H1 (cell line): Measurements from ENCODE around the gene NEK2. TPM values are rescaled to one million over a fixed set of nuclear protein-coding genes. Genes with fewer than 3 reads are reported as not detected.
A peak's percentile ranks its signal among the peaks of the same experiment; 100 is the strongest.

Experiments
- CTCF ChIA-PET: fragments of 300-600 bp; sonication (Branson Sonifier 250); formaldehyde crosslinking; loops from one replicate; lab custom pipeline; 2021; ENCODE audit not compliant: partially characterized antibody; lab: Charles Lee
- POLR2A ChIA-PET: fragments of 300-600 bp; sonication (Branson Sonifier 250); formaldehyde crosslinking; loops from one replicate; lab custom pipeline; 2021; ENCODE audit warnings: inconsistent platforms; ENCODE audit not compliant: partially characterized antibody; lab: Charles Lee
- DNase-seq, 2 experiments: peaks; one replicate each; pipeline versions ENCODE4 v3.0.0 to v3.0.0-alpha.2; 2010 to 2022; ENCODE audit warnings: low spot score in 2 of 2, low read depth in 1 of 2, mixed read lengths in 1 of 2
- FAIRE-seq: peaks from 2 replicates; lab custom pipeline; 2011; peaks lifted over from hg19 to GRCh38; lab: Jason Lieb, UNC
- H2AFZ ChIP-seq: 2 replicates; pipeline ENCODE4 v1.8.1; 2012; ENCODE audit warnings: low read length, inconsistent platforms
- H2AK5ac ChIP-seq: 2 replicates; pipeline ENCODE4 v1.6.1; 2013; ENCODE audit warnings: low read depth, low read length
- H2BK120ac ChIP-seq: replicated peaks from 2 replicates; pipeline ENCODE3; 2013; ENCODE audit warnings: low read depth, low read length, inconsistent platforms
- H2BK12ac ChIP-seq: 2 replicates; pipeline ENCODE4 v1.6.1; 2013; ENCODE audit warnings: low read depth, low read length
- H2BK15ac ChIP-seq: 2 replicates; pipeline ENCODE4 v1.6.1; 2013; ENCODE audit warnings: low read length
- H2BK20ac ChIP-seq: 2 replicates; pipeline ENCODE4 v1.6.1; 2013; ENCODE audit warnings: low read length
- H2BK5ac ChIP-seq: 2 replicates; pipeline ENCODE4 v1.6.1; 2013; ENCODE audit warnings: low read depth, low read length
- H3K14ac ChIP-seq: 2 replicates; pipeline ENCODE4 v1.6.1; 2013; ENCODE audit warnings: inconsistent platforms; ENCODE audit not compliant: insufficient read length
- H3K18ac ChIP-seq: 2 replicates; pipeline ENCODE4 v1.6.1; 2013; ENCODE audit warnings: low read length; ENCODE audit errors: extremely low read depth
- H3K23ac ChIP-seq: 2 replicates; pipeline ENCODE4 v1.6.1; 2013; ENCODE audit warnings: inconsistent platforms; ENCODE audit not compliant: insufficient read length
- H3K23me2 ChIP-seq: 2 replicates; pipeline ENCODE4 v1.6.1; 2013; ENCODE audit warnings: low read depth, low read length
- H3K27ac ChIP-seq: 2 replicates; pipeline ENCODE4 v1.6.1; 2011; ENCODE audit warnings: low read depth, low read length, inconsistent platforms
- H3K27me3 ChIP-seq, 4 experiments: replicated peaks in 1 of 4; 1 replicate in 1 of 4; 2 replicates in 3 of 4; pipeline versions ENCODE4 v1.6.1 to v1.8.1; 2011 to 2013; ENCODE audit warnings: low read length in 3 of 4, mild to moderate bottlenecking in 3 of 4, inconsistent platforms in 2 of 4, mixed read lengths in 2 of 4, moderate library complexity in 1 of 4; ENCODE audit not compliant: control insufficient read depth in 3 of 4, insufficient read depth in 3 of 4; ENCODE audit errors: extremely low read depth in 1 of 4
- H3K36me3 ChIP-seq, 4 experiments: 2 replicates each; pipeline versions ENCODE4 v1.6.1 to v1.8.1; 2011 to 2013; ENCODE audit warnings: mild to moderate bottlenecking in 4 of 4, low read length in 3 of 4, moderate library complexity in 2 of 4, control low read depth in 1 of 4, inconsistent platforms in 1 of 4; ENCODE audit not compliant: insufficient read depth in 4 of 4, control insufficient read depth in 2 of 4
- H3K4ac ChIP-seq: replicated peaks from 2 replicates; pipeline ENCODE3; 2013; ENCODE audit warnings: low read length, low read depth, mixed read lengths, inconsistent platforms; ENCODE audit not compliant: insufficient read length
- H3K4me1 ChIP-seq, 4 experiments: replicated peaks in 1 of 4; 1 replicate in 1 of 4; 2 replicates in 3 of 4; pipeline versions ENCODE4 v1.6.1 to v1.8.1; 2011 to 2013; ENCODE audit warnings: low read length in 3 of 4, inconsistent platforms in 2 of 4, mixed read lengths in 1 of 4; ENCODE audit not compliant: insufficient read depth in 4 of 4, control insufficient read depth in 3 of 4
- H3K4me2 ChIP-seq, 2 experiments: 2 replicates each; pipeline versions ENCODE4 v1.6.1 to v1.8.1; 2011 to 2013; ENCODE audit warnings: low read depth in 2 of 2, low read length in 2 of 2, control low read depth in 1 of 2, inconsistent platforms in 1 of 2, mild to moderate bottlenecking in 1 of 2; ENCODE audit not compliant: insufficient read depth in 1 of 2
- H3K4me3 ChIP-seq, 4 experiments: fragments of 200-600, 300-600 bp in 1 of 4; sonication (generic), shearing (Covaris generic), sonication (Bioruptor Twin) in 1 of 4; 2 replicates each; pipeline versions ENCODE4 v1.5.1 to v1.8.1; 2011 to 2016; ENCODE audit warnings: low read length in 4 of 4, low read depth in 3 of 4, control low read depth in 2 of 4, inconsistent platforms in 2 of 4, mild to moderate bottlenecking in 2 of 4, mixed read lengths in 1 of 4, moderate library complexity in 1 of 4; ENCODE audit not compliant: insufficient read depth in 2 of 4; ENCODE audit errors: extremely low read depth in 1 of 4
- H3K56ac ChIP-seq: replicated peaks from 2 replicates; pipeline ENCODE3; 2013; ENCODE audit warnings: low read depth, mild to moderate bottlenecking, mixed read lengths, low read length, inconsistent platforms; ENCODE audit not compliant: insufficient read length
- H3K79me1 ChIP-seq: 2 replicates; pipeline ENCODE4 v1.6.1; 2013; ENCODE audit warnings: low read depth, low read length, control low read depth
- H3K79me2 ChIP-seq, 2 experiments: 2 replicates each; pipeline versions ENCODE4 v1.6.1 to v1.8.1; 2012 to 2013; ENCODE audit warnings: low read length in 2 of 2, mild to moderate bottlenecking in 2 of 2, inconsistent platforms in 1 of 2; ENCODE audit not compliant: insufficient read depth in 2 of 2, control insufficient read depth in 1 of 2
- H3K9ac ChIP-seq, 4 experiments: replicated peaks in 1 of 4; 1 replicate in 1 of 4; 2 replicates in 3 of 4; pipeline versions ENCODE4 v1.6.1 to v1.8.1; 2011 to 2013; ENCODE audit warnings: low read depth in 3 of 4, low read length in 3 of 4, control low read depth in 2 of 4, mild to moderate bottlenecking in 2 of 4, moderate library complexity in 2 of 4, inconsistent platforms in 1 of 4; ENCODE audit errors: extremely low read depth in 1 of 4
- H3K9me3 ChIP-seq, 2 experiments: 2 replicates each; pipeline versions ENCODE4 v1.6.1 to v1.8.1; 2012 to 2013; ENCODE audit warnings: mild to moderate bottlenecking in 2 of 2, moderate library complexity in 2 of 2, control low read depth in 1 of 2, inconsistent platforms in 1 of 2, low read depth in 1 of 2, low read length in 1 of 2, mixed read lengths in 1 of 2; ENCODE audit not compliant: insufficient read depth in 2 of 2
- H4K20me1 ChIP-seq, 2 experiments: replicated peaks in 1 of 2; 2 replicates each; pipeline versions ENCODE3 to v1.8.1; 2011 to 2013; ENCODE audit warnings: inconsistent platforms in 2 of 2, low read length in 2 of 2, mild to moderate bottlenecking in 1 of 2; ENCODE audit not compliant: insufficient read depth in 2 of 2, control insufficient read depth in 1 of 2
- H4K5ac ChIP-seq: 2 replicates; pipeline ENCODE4 v1.6.1; 2013; ENCODE audit warnings: low read length, low read depth, mixed read lengths, inconsistent platforms; ENCODE audit not compliant: insufficient read length
- H4K8ac ChIP-seq: 2 replicates; pipeline ENCODE4 v1.8.0; 2013; ENCODE audit warnings: mild to moderate bottlenecking, moderate library complexity, low read length, inconsistent platforms; ENCODE audit not compliant: insufficient read depth; ENCODE audit errors: extremely low read depth
- H4K91ac ChIP-seq: replicated peaks from 2 replicates; pipeline ENCODE3; 2013; ENCODE audit warnings: low read length, mixed read lengths, inconsistent platforms; ENCODE audit not compliant: insufficient read length
- ASH2L ChIP-seq: fragments of 200-600, 300-600 bp; sonication (generic); IDR thresholded peaks from one replicate; pipeline ENCODE4 v1.7.1; 2017; ENCODE audit warnings: low read length
- KDM4A ChIP-seq: IDR thresholded peaks from one replicate; pipeline ENCODE4 v1.7.1; 2012; ENCODE audit warnings: low read depth, mild to moderate bottlenecking, moderate library complexity, low read length, inconsistent platforms; ENCODE audit not compliant: severe bottlenecking
- TBP ChIP-seq: IDR thresholded peaks from 2 replicates; pipeline ENCODE4 v1.6.1; 2011; ENCODE audit warnings: low read depth, low read length, improper control_type of control experiment
- WGBS, 2 experiments: shearing (Covaris generic) in 1 of 2; methylation state at CpG; one replicate each; pipeline versions ENCODE4 v1.1.6 to v1.1.7; 2013 to 2015; ENCODE audit warnings: low lambda C conversion rate in 2 of 2, mixed read lengths in 2 of 2, inconsistent platforms in 1 of 2, low coverage in 1 of 2, missing lambda C conversion rate in 1 of 2; ENCODE audit not compliant: insufficient replicate concordance in 2 of 2, insufficient coverage in 1 of 2, insufficient read length in 1 of 2; ENCODE audit errors: extremely low coverage in 1 of 2, missing lambda C conversion rate in 1 of 2; 5-methylcytosine and 5-hydroxymethylcytosine counted together
- polyA plus RNA-seq, 7 experiments: library from polyadenylated mRNA; depleted of rRNA in 3 of 7; stranded (reverse) in 5 of 7; unstranded in 2 of 7; fragments of >200 nt in 5 of 7; fragments of 200-250 nt in 2 of 7; gene quantifications; 1 replicate in 5 of 7; 2 replicates in 1 of 7; 4 replicates in 1 of 7; pipeline versions ENCODE4 v1.2.1 to v1.2.3, GENCODE V29; 2011 to 2013; ENCODE audit warnings: missing spikeins in 2 of 7, mixed read lengths in 2 of 7
- total RNA-seq: library from RNA; stranded (reverse); fragmentation: NEBNext Ultra II Directional; extraction: Animal tissue kit (Norgen Biotek cat#: 25700); gene quantifications from 2 replicates; pipeline ENCODE4 v1.2.1, GENCODE V29; 2021

Gene NEK2
- total and polyA plus RNA-seq, 2 of the 8 experiments (the other 6 are each of a cell fraction or from before 2014, with no cell fraction given), result 8.4 to 22.9 TPM

DNA sequence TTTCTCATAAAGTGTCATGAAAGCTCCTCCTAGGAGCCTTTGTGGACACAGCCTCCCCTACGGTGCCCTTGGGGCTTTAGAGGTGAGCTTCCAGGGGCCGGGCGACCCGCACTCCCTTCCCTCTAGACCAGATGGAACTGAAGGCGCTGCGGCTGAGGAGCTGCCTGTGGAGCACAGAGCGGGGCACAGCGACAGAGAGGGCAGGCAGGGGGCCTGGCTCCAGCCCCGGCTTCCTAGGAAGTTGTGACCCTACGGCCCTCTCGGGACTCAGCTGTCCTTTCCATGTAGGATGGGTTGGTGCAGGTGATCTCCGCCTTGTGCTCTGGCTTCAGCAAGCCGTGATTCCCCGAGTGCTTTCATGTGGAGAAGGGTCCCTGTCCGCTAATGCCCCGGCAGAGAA, 23.6 kb upstream of the NEK2 start:
- H3K36me3 ChIP-seq, result no peaks in the 10 kb centered on the region
- no peak overlapping the region for H4K91ac ChIP-seq
- no peaks in the 10 kb centered on the region; a peak in 1 of 7 replicates for H3K4me1 ChIP-seq
- H3K79me1 ChIP-seq, result no peaks in the 10 kb centered on the region
- DNase-seq, result peak in 1 of 2 experiments; percentile 67
- ChIA-PET POLR2A (interaction anchor here (1.4 kb wide), 1 partner anchor 336 kb away, joined by 3 read pairs; the partner anchor contains the start of genes DTL and INTS7), CTCF (interaction anchor here (0.6 to 5.1 kb wide), 50 partner anchors 9 to 758 kb away, joined by 3 to 50 read pairs (median 5); partner anchors contain the start of genes DTL, INTS7 and NEK2)
- H3K4ac ChIP-seq, result no peak overlapping the region
- H3K18ac ChIP-seq, result no peak overlapping the region
- no peak overlapping the region for H3K23ac ChIP-seq
- no peak overlapping the region for H2BK5ac ChIP-seq
- H2BK20ac ChIP-seq, result no peak overlapping the region
- TF ChIP-seq ASH2L, result peak; percentile 16
- no peak for TF ChIP-seq TBP
- peak; percentile 65 for TF ChIP-seq KDM4A
- H4K8ac ChIP-seq, result no peak overlapping the region
- peak overlapping the region; percentile 98 for H2AFZ ChIP-seq
- no peak overlapping the region for H3K56ac ChIP-seq
- 33% methylated on average over 16 of the region's 16 CpGs; no CpG with 5 or more reads in 1 of the 2 experiments for WGBS, 2 experiments
- H4K20me1 ChIP-seq, result no peaks in the 10 kb centered on the region
- FAIRE-seq, result no peak
- no peak overlapping the region for H2BK120ac ChIP-seq
- no peak overlapping the region for H4K5ac ChIP-seq
- H3K23me2 ChIP-seq, result peaks cover 4% of the 10 kb centered on the region
- H3K27ac ChIP-seq, result no peak overlapping the region
- H2BK15ac ChIP-seq, result 0 out of 2 replicates have a peak overlapping the region, but pooled peaks have one; percentile 33
- no peak overlapping the region for H3K14ac ChIP-seq
- peaks cover 1 to 13% (median 5%) of the 10 kb centered on the region in 4 experiments; a peak in 6 of 7 replicates for H3K27me3 ChIP-seq
- H3K9ac ChIP-seq, result no peak overlapping the region
- H3K4me2 ChIP-seq, result peak overlapping the region; percentile 51 to 93
- H3K79me2 ChIP-seq, result no peaks in the 10 kb centered on the region
- H3K9me3 ChIP-seq, result no peaks in the 10 kb centered on the region
- peak overlapping the region; percentile 28 to 72 (median 61); a peak in 7 of 8 replicates for H3K4me3 ChIP-seq
- no peak overlapping the region for H2AK5ac ChIP-seq
- H2BK12ac ChIP-seq, result no peak overlapping the region
